A673 (cell line): ENCODE measurements around the gene ASPDH. TPM values are rescaled to one million over a fixed set of nuclear protein-coding genes. Genes with fewer than 3 reads are reported as not detected.
"Not testable (repeated sequence)": the region's sequence is repeated elsewhere in the genome, so short reads cannot be mapped to it uniquely, and the experiment has no call there.

Experiments
- BruUV-seq: library from RNA; stranded (reverse); fragments of 400-500 nt; replicated peaks from 2 replicates; lab custom pipeline; 2021; lab: Mats Ljungman, UMichigan
- CTCF ChIA-PET: fragments of 300-600 bp; sonication (Branson Sonifier 250); formaldehyde crosslinking; loops from one replicate; lab custom pipeline; 2022; ENCODE audit warnings: antibody characterized with exemption; lab: Charles Lee
- POLR2A ChIA-PET: fragments of 300-600 bp; sonication (Branson Sonifier 250); formaldehyde crosslinking; loops from one replicate; lab custom pipeline; 2022; ENCODE audit warnings: antibody characterized with exemption; ENCODE audit not compliant: low non-redundant PET; lab: Charles Lee
- DNase-seq: peaks from one replicate; pipeline ENCODE4 v3.0.0-alpha.2; 2015; ENCODE audit warnings: low spot score
- H3K27ac ChIP-seq: fragments of 200-600 bp; sonication (generic); 2 replicates; pipeline ENCODE4 v1.5.1; 2016; ENCODE audit warnings: mixed run types, low read depth, mild to moderate bottlenecking, mixed read lengths, antibody characterized with exemption, low read length; ENCODE audit not compliant: poor library complexity, severe bottlenecking
- H3K27me3 ChIP-seq: fragments of 200-600 bp; sonication (generic); replicated peaks from 2 replicates; pipeline ENCODE4 v1.6.1; 2017; ENCODE audit warnings: mixed run types, low read depth, mild to moderate bottlenecking, mixed read lengths, antibody characterized with exemption, low read length; ENCODE audit not compliant: insufficient read depth, poor library complexity
- H3K36me3 ChIP-seq: fragments of 200-600 bp; sonication (generic); 2 replicates; pipeline ENCODE4 v1.6.1; 2016; ENCODE audit warnings: mixed run types, mild to moderate bottlenecking, mixed read lengths, antibody characterized with exemption, low read length; ENCODE audit not compliant: insufficient read depth, poor library complexity, severe bottlenecking
- H3K4me1 ChIP-seq: fragments of 200-600 bp; sonication (generic); 2 replicates; pipeline ENCODE4 v1.6.1; 2017; ENCODE audit warnings: mixed run types, mild to moderate bottlenecking, mixed read lengths, antibody characterized with exemption, low read length; ENCODE audit not compliant: insufficient read depth, poor library complexity, severe bottlenecking
- H3K4me3 ChIP-seq: fragments of 200-600 bp; sonication (generic); 2 replicates; pipeline ENCODE4 v1.5.1; 2016; ENCODE audit warnings: low read depth, mixed run types, mild to moderate bottlenecking, mixed read lengths, low read length; ENCODE audit not compliant: poor library complexity, severe bottlenecking
- H3K9me3 ChIP-seq: fragments of 200-600 bp; sonication (generic); 2 replicates; pipeline ENCODE4 v1.6.1; 2016; ENCODE audit warnings: mixed run types, low read depth, mild to moderate bottlenecking, mixed read lengths, antibody characterized with exemption, low read length; ENCODE audit not compliant: poor library complexity, severe bottlenecking
- CTCF ChIP-seq: fragments of 300-800, 200-600 bp; sonication (generic); conservative IDR thresholded peaks from 2 replicates; pipeline ENCODE4 v1.5.1; 2017; ENCODE audit warnings: low read depth, mild to moderate bottlenecking, antibody characterized with exemption, low read length, moderate library complexity, mixed read lengths
- EZH2 ChIP-seq: fragments of 200-600 bp; sonication (generic); IDR thresholded peaks from 2 replicates; pipeline ENCODE4 v1.6.1; 2017; ENCODE audit warnings: borderline replicate concordance, low read depth, mild to moderate bottlenecking, mixed read lengths, antibody characterized with exemption, low read length; ENCODE audit not compliant: poor library complexity, severe bottlenecking
- intact Hi-C: fragments of 100-400 bp; cut with micrococcal nuclease; formaldehyde crosslinking; loops from one replicate; pipeline ENCODE4 v1.10.0; 2022; ENCODE audit not compliant: unreplicated experiment
- total RNA-seq: library from RNA; stranded (reverse); gene quantifications from 2 replicates; pipeline ENCODE4 v1.2.3, GENCODE V29; 2021

ASPDH gene
- total RNA-seq, 1 experiment from 2014 or later = 0.45 TPM

- H3K27ac ChIP-seq = no peak overlapping the region
- H3K27me3 ChIP-seq = no peaks in the 10 kb centered on the region
- CTCF ChIA-PET = no interaction called here
- no peaks in the 10 kb centered on the region for H3K9me3 ChIP-seq
- intact Hi-C loops = no loop called here
- no TSS peak for BruUV-seq
- TF ChIP-seq EZH2 (no peak), CTCF (no peak)
- no peak for DNase-seq
- POLR2A ChIA-PET = no interaction called here
- H3K4me3 ChIP-seq = no peak overlapping the region
- no peaks in the 10 kb centered on the region for H3K4me1 ChIP-seq
- H3K36me3 ChIP-seq = peaks cover 25% of the 10 kb centered on the region
Measured at GRCh38 chr19:50475101-50475568, 38.6 kb downstream of the ASPDH start.

GRCh38 chr19:50473336-50473735 lies 40.4 kb downstream of the ASPDH start:
- H3K9me3 ChIP-seq, POLR2A ChIA-PET, H3K4me3 ChIP-seq, H3K27ac ChIP-seq, intact Hi-C loops, H3K36me3 ChIP-seq, H3K27me3 ChIP-seq, DNase-seq, BruUV-seq, H3K4me1 ChIP-seq: not testable (repeated sequence)
- CTCF ChIA-PET = interaction anchor here (0.5 kb wide), 1 partner anchor 256 kb away, joined by 5 read pairs; no protein-coding TSS in a partner anchor

DNA sequence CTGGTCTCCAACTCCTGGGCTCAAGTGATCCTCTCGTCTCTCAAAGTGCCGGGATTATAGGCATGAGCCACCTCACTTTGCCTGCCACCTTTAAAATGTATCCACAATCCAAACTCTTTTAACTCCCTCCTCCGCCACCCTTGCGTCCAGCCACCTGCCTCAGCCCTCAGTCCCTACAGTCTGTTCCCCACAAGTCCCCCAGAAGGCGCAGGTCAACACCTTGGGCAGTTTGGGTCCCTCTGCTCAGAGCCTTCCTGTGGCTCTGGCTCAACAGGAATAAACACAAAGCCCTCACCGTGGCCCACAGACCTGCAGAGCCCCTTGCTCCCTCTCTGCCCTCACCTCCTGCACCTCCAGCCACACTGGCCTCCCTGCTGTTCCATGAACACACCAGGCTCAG lies 44.9 kb downstream of the ASPDH start:
- Histone ChIP-seq H3K27ac (no peak overlapping the region), H3K27me3 (no peaks in the 10 kb centered on the region), H3K36me3 (no peaks in the 10 kb centered on the region), H3K4me3 (no peak overlapping the region), H3K9me3 (no peaks in the 10 kb centered on the region), H3K4me1 (no peaks in the 10 kb centered on the region)
- TF ChIP-seq CTCF = no peak
- intact Hi-C loops = no loop called here
- BruUV-seq = no TSS peak
- POLR2A ChIA-PET = no interaction called here
- DNase-seq = no peak
- CTCF ChIA-PET = no interaction called here

- no peak overlapping the region for H3K27ac ChIP-seq
- TF ChIP-seq EZH2 (no peak), CTCF (no peak)
- ChIA-PET POLR2A (no interaction called here), CTCF (no interaction called here)
- DNase-seq = no peak
- no peak overlapping the region for H3K4me3 ChIP-seq
- no peaks in the 10 kb centered on the region for H3K4me1 ChIP-seq
- H3K27me3 ChIP-seq = no peaks in the 10 kb centered on the region
- H3K36me3 ChIP-seq = no peaks in the 10 kb centered on the region
- BruUV-seq = no TSS peak
- no peaks in the 10 kb centered on the region for H3K9me3 ChIP-seq
- intact Hi-C loops = no loop called here
Measured at GRCh38 chr19:50467566-50467965, 46.1 kb downstream of the ASPDH start.
